ENCODE measurements around the gene POU2AF1.

POU2AF1 gene

DNA sequence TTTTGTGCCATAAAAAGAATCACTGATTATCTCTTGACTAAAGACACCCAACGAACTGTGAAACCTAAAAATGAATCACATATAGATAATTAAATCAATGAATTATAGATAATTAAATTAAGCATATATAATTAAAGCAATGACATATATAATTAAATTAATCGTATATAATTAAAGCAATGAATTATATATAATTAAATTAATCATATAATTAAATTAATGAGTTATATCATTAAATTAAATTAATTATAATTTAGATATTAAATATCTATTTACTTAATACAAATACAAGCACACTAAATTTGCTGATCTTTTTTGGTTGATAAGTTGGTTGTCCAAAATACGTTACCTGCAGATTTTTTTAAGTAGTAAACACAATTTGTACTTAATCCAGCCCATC is 30.9 kb downstream of the POU2AF1 start:
- FAIRE-seq (peak; percentile 69), DNase-seq (ENCODE audit: low spot score) (no peak)

DNA sequence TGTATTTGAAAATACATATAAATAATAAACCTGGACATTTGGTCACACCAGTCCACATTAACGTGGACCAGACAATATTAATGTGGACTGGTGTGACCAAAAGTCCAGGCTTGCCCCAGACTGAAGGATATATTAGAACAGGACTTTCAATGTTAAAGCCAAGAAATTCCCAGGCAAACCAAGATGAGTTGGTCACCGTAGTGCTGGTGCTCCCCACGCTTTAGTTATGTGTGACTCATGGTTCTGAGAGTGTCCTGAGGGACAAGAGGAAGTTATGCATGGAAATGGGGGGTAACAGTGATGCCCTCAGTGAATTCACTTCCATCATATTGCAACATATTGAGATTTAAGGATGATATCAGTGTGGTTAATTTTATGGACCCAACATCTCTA is 31.4 kb downstream of the POU2AF1 start:
- DNase-seq (ENCODE audit: low spot score) (peak; percentile 29), FAIRE-seq (no peak)

- FAIRE-seq (no peak), DNase-seq (ENCODE audit: low spot score) (no peak)
Observed at GRCh38 chr11:111347002-111347722, 31.9 kb downstream of the POU2AF1 start.

GRCh38 chr11:111344032-111344431 is 35.0 kb downstream of the POU2AF1 start:
- DNase-seq (ENCODE audit: low spot score) (no peak), FAIRE-seq (no peak)

DNA sequence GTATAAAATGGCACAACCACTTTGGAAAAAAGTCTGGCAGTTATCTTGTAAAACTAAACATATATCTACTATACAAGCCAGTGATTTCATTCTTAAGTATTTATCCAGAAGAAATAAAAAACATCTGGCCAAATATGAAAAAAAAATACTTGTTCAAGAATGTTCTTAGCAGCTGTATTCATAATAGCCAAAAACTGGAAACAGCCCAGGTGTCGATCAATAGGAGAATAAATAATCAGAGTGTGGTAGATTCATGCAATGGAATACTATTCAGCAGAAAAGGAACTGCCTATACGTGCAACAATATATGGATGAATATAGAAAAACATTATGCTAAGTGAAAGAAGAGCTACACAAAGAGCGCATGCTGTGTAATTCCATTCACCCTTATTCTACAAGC is 36.7 kb downstream of the POU2AF1 start:
- no peak for FAIRE-seq
- DNase-seq (ENCODE audit: low spot score): no peak

GRCh38 chr11:111339758-111340388 is 39.2 kb downstream of the POU2AF1 start:
- no peak for FAIRE-seq
- DNase-seq (ENCODE audit: low spot score): no peak

GRCh38 chr11:111336582-111337256 is 42.4 kb downstream of the POU2AF1 start:
- FAIRE-seq: no peak
- DNase-seq (ENCODE audit: low spot score): no peak

- FAIRE-seq (no peak), DNase-seq (ENCODE audit: low spot score) (no peak)
Observed at GRCh38 chr11:111336062-111336461, 43.0 kb downstream of the POU2AF1 start.

- FAIRE-seq (no peak), DNase-seq (ENCODE audit: low spot score) (no peak)
Observed at GRCh38 chr11:111335549-111335948, 43.5 kb downstream of the POU2AF1 start.

GRCh38 chr11:111334532-111335502 is 44.3 kb downstream of the POU2AF1 start:
- FAIRE-seq: no peak
- DNase-seq (ENCODE audit: low spot score): no peak

DNA sequence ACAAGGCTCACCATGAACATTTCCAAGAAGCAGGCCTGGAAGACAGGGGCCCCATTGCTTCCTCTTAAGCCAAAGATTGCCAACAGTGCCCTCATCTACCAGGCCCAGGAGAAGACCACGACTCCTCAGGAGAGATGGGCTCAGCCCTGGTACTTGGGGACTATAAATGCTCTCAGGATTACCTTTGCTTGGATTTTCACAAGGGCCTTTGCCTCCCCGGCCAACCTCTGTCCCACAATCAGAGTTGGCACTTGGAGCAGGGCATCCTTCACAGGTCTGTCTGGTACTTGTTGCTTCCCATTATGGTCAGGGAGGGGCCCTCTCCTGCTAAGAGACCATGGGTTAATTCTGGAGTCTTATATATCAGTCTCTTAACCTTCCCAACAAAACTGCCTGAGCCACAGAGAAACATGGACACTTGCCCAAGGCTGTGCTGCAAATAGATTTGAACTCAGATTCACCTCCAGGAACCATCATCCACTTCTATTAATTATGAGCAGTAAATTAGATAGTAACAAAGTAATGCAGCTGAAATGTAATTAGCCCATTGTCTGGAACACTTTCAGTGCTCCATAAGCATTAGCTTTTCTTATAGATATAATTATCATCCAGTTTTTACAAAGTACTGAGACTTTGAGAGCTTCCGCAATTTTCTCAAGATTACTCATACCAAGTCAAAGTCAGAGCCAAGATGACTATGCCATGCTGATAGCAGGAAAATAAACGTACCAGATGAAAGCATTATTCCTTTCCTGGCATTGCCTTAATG is 47.2 kb downstream of the POU2AF1 start:
- DNase-seq (ENCODE audit: low spot score) (no peak), FAIRE-seq (no peak)

DNA sequence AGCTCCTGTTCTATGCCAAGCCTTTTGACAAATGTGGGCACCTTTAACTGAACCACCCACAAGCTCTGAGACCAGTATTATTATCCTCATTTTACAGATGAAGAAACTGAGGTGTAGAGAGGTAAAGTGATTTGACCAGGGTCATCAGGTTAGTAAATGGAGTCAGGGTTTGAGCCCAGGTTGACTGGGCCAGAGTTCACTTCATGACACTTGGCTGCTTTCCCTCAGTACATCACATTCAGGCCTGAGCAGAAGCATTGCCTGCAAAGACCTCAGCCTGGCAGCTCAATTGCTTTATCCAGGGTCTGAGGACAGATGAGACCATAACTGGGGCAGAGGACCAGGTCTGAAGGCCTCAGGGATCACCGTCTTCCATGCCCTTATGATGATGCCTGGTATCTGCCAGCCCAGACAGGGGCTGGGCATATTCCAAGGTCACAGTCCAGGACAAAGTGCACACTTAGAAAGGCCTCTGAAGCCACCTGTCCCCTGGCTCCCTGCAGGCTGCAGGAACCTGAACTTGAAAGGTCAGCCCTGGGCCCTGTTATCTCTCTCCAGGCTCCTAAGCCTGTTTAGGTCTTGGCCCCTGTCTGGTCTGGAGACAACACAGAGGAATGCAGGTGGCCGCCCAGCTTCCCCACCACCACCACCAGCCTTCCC is 48.7 kb downstream of the POU2AF1 start:
- FAIRE-seq: no peak
- DNase-seq (ENCODE audit: low spot score): no peak

DNA sequence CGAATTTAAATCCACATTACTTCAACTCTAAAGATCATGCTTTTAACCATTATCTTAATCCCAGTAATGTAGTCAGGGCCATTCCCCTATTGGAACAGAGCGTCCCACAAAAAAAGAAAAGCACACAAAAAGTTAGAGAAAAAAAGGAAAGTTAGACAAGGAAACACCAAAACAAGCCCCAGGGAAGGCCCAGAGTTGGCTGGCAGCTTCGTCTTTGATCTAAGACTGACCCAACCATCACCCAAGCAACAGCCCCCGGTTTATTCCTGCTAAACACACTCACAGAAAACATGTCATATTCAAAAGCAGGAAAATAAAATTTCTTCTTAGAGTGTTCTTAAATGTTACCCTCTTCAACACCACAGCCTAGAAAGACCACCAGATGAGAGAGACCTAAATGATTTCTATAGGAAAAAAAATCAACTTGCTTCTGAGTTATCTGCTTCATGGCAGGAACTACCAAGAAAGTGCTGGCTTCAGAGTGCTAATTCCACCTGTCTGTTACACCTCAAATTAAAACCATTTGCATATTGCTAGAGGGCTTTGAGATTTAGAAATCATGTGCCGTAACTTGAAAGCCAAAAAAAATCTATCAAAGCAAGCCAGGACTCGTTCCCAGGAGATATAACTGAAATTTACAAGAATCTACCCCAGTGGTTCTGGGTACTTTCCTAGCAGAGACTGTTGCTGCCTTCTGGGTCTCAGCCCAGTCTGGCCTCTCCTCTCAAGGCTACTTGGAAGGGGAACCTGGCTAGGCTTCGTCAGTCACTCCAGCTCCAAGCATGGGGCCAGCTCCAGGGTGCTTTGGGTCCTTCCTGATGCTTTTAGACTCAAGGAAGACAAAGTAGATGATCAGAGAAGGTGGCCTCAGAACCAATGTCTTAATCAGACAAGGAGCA is 49.5 kb downstream of the POU2AF1 start:
- DNase-seq (ENCODE audit: low spot score): no peak
- FAIRE-seq: no peak

GRCh38 chr11:111327908-111328624 is 51.0 kb downstream of the POU2AF1 start:
- DNase-seq (ENCODE audit: low spot score) (no peak), FAIRE-seq (no peak)

GRCh38 chr11:111326824-111327223 is 52.3 kb downstream of the POU2AF1 start:
- no peak for DNase-seq (ENCODE audit: low spot score)
- no peak for FAIRE-seq

- no peak for FAIRE-seq
Observed at GRCh38 chr11:111325259-111325658, 53.8 kb downstream of the POU2AF1 start.

GRCh38 chr11:111324277-111324720 is 54.8 kb downstream of the POU2AF1 start:
- no peak for DNase-seq (ENCODE audit: low spot score)
- FAIRE-seq: no peak

More at GRCh38 chr11:111325259-111325658, 53.8 kb downstream of the POU2AF1 start:
- no peak for DNase-seq (ENCODE audit: low spot score)

DNA sequence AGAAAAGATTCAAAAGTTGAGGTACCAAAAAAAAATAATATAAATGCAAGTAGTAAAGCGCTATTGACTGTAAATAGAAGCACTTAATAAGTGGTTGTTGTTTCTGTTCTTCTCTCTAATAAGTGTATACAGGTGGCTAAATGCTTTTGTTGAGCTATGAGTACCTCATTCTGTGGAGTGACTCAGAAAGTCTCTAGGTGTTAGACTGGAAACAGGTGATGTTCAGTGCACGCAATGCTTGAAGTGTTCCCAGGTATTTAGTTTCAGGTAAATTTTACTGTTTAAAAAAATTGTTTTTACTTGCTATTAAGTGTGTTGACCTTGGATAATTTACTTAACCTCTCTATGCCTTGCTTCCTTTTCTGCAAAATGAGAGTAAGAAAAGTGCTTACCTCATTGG is 56.5 kb downstream of the POU2AF1 start:
- no peak for DNase-seq (ENCODE audit: low spot score)
- no peak for FAIRE-seq
